Glutamatergic neuron (in vitro differentiated cells): ENCODE measurements around the gene SCG2. TPM values are rescaled to one million over a fixed set of nuclear protein-coding genes. Genes with fewer than 3 reads are reported as not detected.

Source experiments
- DNase-seq: peaks from one replicate; pipeline ENCODE4 v3.0.0; 2022
- H3K27ac Mint-ChIP-seq: one replicate; pipeline ENCODE4 v1.8.0; 2020; ENCODE audit warnings: mild to moderate bottlenecking, mixed read lengths, inconsistent platforms; ENCODE audit not compliant: unreplicated experiment
- H3K27me3 Mint-ChIP-seq: one replicate; pipeline ENCODE4 v1.8.0; 2020; ENCODE audit warnings: mild to moderate bottlenecking, moderate library complexity, mixed read lengths, inconsistent platforms; ENCODE audit not compliant: unreplicated experiment
- H3K36me3 Mint-ChIP-seq: one replicate; pipeline ENCODE4 v1.8.0; 2020; ENCODE audit warnings: mild to moderate bottlenecking, mixed read lengths, inconsistent platforms; ENCODE audit not compliant: unreplicated experiment
- H3K4me1 Mint-ChIP-seq: one replicate; pipeline ENCODE4 v1.8.0; 2020; ENCODE audit warnings: mild to moderate bottlenecking, low read depth, mixed read lengths, inconsistent platforms; ENCODE audit not compliant: unreplicated experiment
- H3K4me3 Mint-ChIP-seq: one replicate; pipeline ENCODE4 v1.8.0; 2020; ENCODE audit warnings: mild to moderate bottlenecking, mixed read lengths, inconsistent platforms; ENCODE audit not compliant: unreplicated experiment
- H3K9me3 Mint-ChIP-seq: one replicate; pipeline ENCODE4 v1.8.0; 2020; ENCODE audit warnings: mild to moderate bottlenecking, moderate library complexity, mixed read lengths, inconsistent platforms; ENCODE audit not compliant: unreplicated experiment
- total RNA-seq: library from RNA; stranded (reverse); fragmentation: NEBNext Ultra II Directional; extraction: Animal tissue kit (Norgen Biotek cat#: 25700); gene quantifications from one replicate; pipeline ENCODE4 v1.2.1, GENCODE V29; 2021; ENCODE audit not compliant: unreplicated experiment
- TF ChIP-seq, protein P1 (sequence below): fragments of 200-600 bp; sonication (generic); IDR thresholded peaks from one replicate; pipeline ENCODE4 v1.5.0; 2021; ENCODE audit not compliant: partially characterized antibody, unreplicated experiment

Gene SCG2
- total RNA-seq, 1 donor from 2014 or later, result 38.7 TPM

DNA sequence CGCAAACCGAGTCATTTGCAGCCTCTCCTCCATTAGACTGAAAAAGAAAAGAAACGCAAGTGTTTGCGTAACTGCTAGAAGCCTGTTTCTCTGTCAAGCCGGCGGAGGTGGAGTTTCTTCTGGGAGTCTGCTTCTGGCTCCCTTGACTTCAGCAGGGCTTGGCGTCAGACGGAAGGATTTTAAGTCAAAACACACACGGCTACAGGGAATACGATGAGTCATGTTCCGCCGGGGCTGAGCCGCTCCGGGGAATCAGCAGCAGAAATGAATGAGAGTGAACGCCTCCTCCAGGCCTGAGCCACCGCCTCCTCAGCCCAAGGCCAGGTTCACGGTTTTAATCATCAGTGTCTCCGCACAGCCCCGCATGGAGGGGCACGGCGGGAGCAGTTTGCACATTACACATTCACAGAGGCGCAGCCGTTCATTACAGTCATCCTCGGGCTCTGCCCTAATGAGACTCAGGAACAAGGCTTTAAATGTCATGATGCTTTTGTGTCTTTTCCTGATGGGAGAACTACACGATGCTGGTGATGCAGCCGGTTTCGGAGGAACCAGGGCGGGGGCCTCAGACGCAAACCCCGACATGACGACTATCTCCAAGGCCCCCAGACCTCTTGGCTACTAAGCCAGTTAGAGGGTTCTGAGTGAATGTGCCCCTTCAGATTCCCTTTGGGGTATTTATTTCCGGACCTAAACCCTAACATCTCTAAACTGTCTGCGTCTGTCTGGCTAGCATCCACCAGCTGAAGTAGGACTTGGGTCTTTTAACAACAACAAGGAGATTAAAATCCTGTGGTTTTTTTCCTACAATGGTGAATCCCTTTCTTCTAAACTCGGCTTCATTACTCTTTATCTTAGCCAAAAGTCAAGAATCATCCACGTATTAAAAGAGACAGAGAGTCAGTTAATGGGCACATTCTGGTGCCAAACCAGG, 11.1 kb upstream of the SCG2 start:
- peak; percentile 77 for DNase-seq
- TF ChIP-seq, protein P1, sequence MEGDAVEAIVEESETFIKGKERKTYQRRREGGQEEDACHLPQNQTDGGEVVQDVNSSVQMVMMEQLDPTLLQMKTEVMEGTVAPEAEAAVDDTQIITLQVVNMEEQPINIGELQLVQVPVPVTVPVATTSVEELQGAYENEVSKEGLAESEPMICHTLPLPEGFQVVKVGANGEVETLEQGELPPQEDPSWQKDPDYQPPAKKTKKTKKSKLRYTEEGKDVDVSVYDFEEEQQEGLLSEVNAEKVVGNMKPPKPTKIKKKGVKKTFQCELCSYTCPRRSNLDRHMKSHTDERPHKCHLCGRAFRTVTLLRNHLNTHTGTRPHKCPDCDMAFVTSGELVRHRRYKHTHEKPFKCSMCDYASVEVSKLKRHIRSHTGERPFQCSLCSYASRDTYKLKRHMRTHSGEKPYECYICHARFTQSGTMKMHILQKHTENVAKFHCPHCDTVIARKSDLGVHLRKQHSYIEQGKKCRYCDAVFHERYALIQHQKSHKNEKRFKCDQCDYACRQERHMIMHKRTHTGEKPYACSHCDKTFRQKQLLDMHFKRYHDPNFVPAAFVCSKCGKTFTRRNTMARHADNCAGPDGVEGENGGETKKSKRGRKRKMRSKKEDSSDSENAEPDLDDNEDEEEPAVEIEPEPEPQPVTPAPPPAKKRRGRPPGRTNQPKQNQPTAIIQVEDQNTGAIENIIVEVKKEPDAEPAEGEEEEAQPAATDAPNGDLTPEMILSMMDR, result no peak
- H3K4me3 Mint-ChIP-seq, result peak overlapping the region; percentile 74
- H3K27ac Mint-ChIP-seq, result peak overlapping the region; percentile 85
- H3K27me3 Mint-ChIP-seq, result peaks cover 6% of the 10 kb centered on the region
- peaks cover 8% of the 10 kb centered on the region for H3K9me3 Mint-ChIP-seq
- H3K36me3 Mint-ChIP-seq, result no peaks in the 10 kb centered on the region
- peaks cover 15% of the 10 kb centered on the region for H3K4me1 Mint-ChIP-seq

DNA sequence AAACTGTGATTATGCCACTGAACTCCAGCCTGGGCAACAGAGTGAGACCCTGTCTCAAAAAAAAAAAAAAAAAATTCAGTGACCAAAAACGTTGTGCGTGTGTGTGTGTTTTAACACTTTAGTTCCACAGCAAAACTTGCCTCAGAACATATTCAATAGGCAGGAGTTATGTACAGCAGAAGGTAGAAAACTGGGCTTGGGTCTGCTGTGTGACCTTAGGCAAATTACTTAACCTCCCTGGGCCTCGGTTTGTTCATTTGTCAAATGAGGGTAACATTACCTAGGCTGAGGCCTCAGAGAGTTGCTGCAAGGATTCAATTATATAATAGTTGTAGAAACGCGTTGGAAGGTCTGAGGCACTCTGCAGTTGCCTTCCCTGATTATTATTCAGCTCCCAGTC, 10.3 kb upstream of the SCG2 start:
- H3K4me3 Mint-ChIP-seq, result no peak overlapping the region
- DNase-seq, result no peak
- H3K4me1 Mint-ChIP-seq, result peaks cover 9% of the 10 kb centered on the region
- TF ChIP-seq, protein P1, result no peak
- peaks cover 5% of the 10 kb centered on the region for H3K9me3 Mint-ChIP-seq
- peak overlapping the region; percentile 85 for H3K27ac Mint-ChIP-seq
- peaks cover 6% of the 10 kb centered on the region for H3K27me3 Mint-ChIP-seq
- H3K36me3 Mint-ChIP-seq, result no peaks in the 10 kb centered on the region

DNA sequence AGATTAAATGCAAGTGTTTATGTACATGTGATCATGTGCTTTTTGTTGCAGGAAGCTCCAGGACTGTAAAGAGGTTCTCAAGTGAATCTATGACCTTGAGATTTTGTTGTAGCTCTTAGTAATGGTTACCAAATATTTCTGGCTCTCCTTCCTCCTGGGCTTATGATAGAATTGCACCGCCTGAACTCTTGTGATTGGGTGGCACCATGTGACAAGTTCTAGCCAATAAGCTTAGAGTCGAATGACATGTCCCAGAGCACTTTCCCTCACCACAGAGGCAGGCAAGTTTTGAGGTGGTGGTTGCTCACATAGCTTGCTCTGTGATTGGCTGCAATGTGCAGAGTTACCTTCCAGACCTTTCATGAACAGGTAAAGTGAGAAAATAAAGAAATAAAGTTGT, 8.9 kb upstream of the SCG2 start:
- peaks cover 2% of the 10 kb centered on the region for H3K27me3 Mint-ChIP-seq
- no peak overlapping the region for H3K27ac Mint-ChIP-seq
- H3K36me3 Mint-ChIP-seq, result no peaks in the 10 kb centered on the region
- TF ChIP-seq, protein P1, result no peak
- H3K9me3 Mint-ChIP-seq, result peaks cover 4% of the 10 kb centered on the region
- no peak overlapping the region for H3K4me3 Mint-ChIP-seq
- no peak for DNase-seq
- H3K4me1 Mint-ChIP-seq, result peaks cover 17% of the 10 kb centered on the region

DNA sequence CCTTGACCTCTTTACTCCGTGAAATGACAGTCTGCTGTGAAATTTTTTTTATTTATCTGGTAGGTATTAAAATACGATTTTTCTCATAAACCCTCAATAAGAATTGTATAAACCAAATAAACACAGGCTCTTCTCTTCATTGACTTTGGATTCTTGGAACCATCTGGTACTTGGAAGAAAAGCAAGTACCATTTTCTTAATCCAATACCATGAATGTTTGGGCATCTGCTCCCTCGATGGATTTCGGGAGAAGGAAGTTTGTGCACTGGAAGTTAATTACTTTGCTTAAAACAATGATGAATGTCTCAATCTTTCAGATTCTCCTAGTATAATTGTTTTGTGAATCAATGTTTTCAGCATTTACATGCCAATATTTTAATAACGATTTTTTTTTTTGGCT, 5.3 kb upstream of the SCG2 start:
- Mint-ChIP-seq H3K9me3 (no peaks in the 10 kb centered on the region), H3K4me3 (no peak overlapping the region), H3K27ac (no peak overlapping the region), H3K4me1 (peaks cover 12% of the 10 kb centered on the region), H3K27me3 (no peaks in the 10 kb centered on the region), H3K36me3 (no peaks in the 10 kb centered on the region)
- no peak for DNase-seq
- TF ChIP-seq, protein P1, result no peak

DNA sequence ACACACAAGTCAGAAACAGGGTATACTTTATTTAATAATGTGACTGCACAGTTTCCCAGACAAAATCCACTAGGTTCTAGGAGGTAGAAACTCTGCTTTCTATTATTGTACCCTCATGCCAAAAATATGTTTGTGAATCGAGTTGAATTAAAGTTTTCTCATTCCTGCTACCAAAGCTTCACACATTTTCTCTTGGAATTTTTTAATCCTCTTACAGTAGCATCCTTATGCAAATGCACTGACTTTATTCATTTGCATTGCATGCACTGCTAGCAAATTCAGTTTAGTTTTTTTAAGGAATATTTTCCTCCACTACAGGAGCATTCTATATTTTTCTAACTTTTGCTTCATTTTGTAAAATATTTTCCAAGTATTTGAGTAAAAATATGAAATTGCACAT, 4.8 kb upstream of the SCG2 start:
- TF ChIP-seq, protein P1, result no peak
- H3K9me3 Mint-ChIP-seq, result no peaks in the 10 kb centered on the region
- no peak overlapping the region for H3K27ac Mint-ChIP-seq
- peaks cover 13% of the 10 kb centered on the region for H3K4me1 Mint-ChIP-seq
- no peaks in the 10 kb centered on the region for H3K36me3 Mint-ChIP-seq
- no peak overlapping the region for H3K4me3 Mint-ChIP-seq
- no peaks in the 10 kb centered on the region for H3K27me3 Mint-ChIP-seq
- DNase-seq, result no peak
